K562 (cell line): ENCODE data around the gene LYSMD4. TPM values are rescaled to one million over a fixed set of nuclear protein-coding genes. Genes with fewer than 3 reads are reported as not detected.

Experiments
- BRCA1 ChIP-seq, 2 experiments: fragments of 450-650 bp in 1 of 2; sonication (generic) in 1 of 2; formaldehyde crosslinking in 1 of 2; IDR thresholded peaks; 2 replicates each; pipeline versions ENCODE4 v1.5.0 to v1.6.1; 2017 to 2020; ENCODE audit warnings: mild to moderate bottlenecking in 1 of 2, missing genetic modification reagents in 1 of 2
- CBX3 ChIP-seq, 2 experiments: IDR thresholded peaks; 1 replicate in 1 of 2; 2 replicates in 1 of 2; pipeline ENCODE4 v1.6.1; 2012; ENCODE audit warnings: inconsistent platforms in 2 of 2, low read length in 2 of 2, borderline replicate concordance in 1 of 2, control low read depth in 1 of 2
- CXXC5 ChIP-seq: fragments of 250-450 bp; sonication (Bioruptor Pico); IDR thresholded peaks from 2 replicates; pipeline ENCODE4 v1.8.0; 2022; ENCODE audit warnings: inconsistent platforms, mild to moderate bottlenecking, moderate library complexity
- ETV1 ChIP-seq: fragments of 450-650 bp; conservative IDR thresholded peaks from 2 replicates; pipeline ENCODE4 v1.6.1; 2016; ENCODE audit warnings: missing genetic modification characterization, control low read depth, low read depth, missing compliant biosample characterization
- FUS ChIP-seq: fragments of 200-400 bp; formaldehyde crosslinking; optimal IDR thresholded peaks from 2 replicates; pipeline ENCODE3; 2017; ENCODE audit warnings: low read depth, low read length
- IRF2 ChIP-seq: sonication (generic); formaldehyde crosslinking; IDR thresholded peaks from 2 replicates; pipeline ENCODE4 v1.8.1; 2022; ENCODE audit warnings: mild to moderate bottlenecking, missing genetic modification reagents
- KAT2B ChIP-seq: IDR thresholded peaks from one replicate; pipeline ENCODE4 v1.6.1; 2012; ENCODE audit warnings: low read depth, mild to moderate bottlenecking, control low read depth, inconsistent platforms, low read length, moderate library complexity
- NFATC3 ChIP-seq: fragments of 450-650 bp; IDR thresholded peaks from 2 replicates; pipeline ENCODE4 v1.6.1; 2017; ENCODE audit warnings: mild to moderate bottlenecking
- NR2C2 ChIP-seq, 2 experiments: fragments of 200-800 bp in 1 of 2; sonication (Bioruptor generic) in 1 of 2; sonication (generic) in 1 of 2; formaldehyde crosslinking in 1 of 2; IDR thresholded peaks; 2 replicates each; pipeline versions ENCODE4 v1.6.1 to v1.8.0; 2016 to 2022; ENCODE audit warnings: mild to moderate bottlenecking in 1 of 2, missing compliant biosample characterization in 1 of 2, missing genetic modification characterization in 1 of 2, missing genetic modification reagents in 1 of 2
- POLR2B ChIP-seq: fragments of 450-650 bp; IDR thresholded peaks from 2 replicates; pipeline ENCODE4 v1.6.1; 2018; ENCODE audit warnings: low read depth; ENCODE audit not compliant: partially characterized antibody
- RBM25 ChIP-seq: fragments of 200-400 bp; formaldehyde crosslinking; IDR thresholded peaks from 2 replicates; pipeline ENCODE4 v1.6.1; 2018; ENCODE audit warnings: low read length, low read depth, moderate library complexity; ENCODE audit not compliant: severe bottlenecking
- SMARCA4 ChIP-seq: fragments of 450-650 bp; IDR thresholded peaks from 2 replicates; pipeline ENCODE4 v1.6.1; 2016
- SNRNP70 ChIP-seq: fragments of 200-400 bp; formaldehyde crosslinking; optimal IDR thresholded peaks from 2 replicates; pipeline ENCODE3; 2017; ENCODE audit warnings: low read depth, low read length
- TCF7L2 ChIP-seq: fragments of 150-350 bp; IDR thresholded peaks from 2 replicates; pipeline ENCODE4 v1.6.1; 2016; ENCODE audit warnings: low read depth, mild to moderate bottlenecking, low read length, moderate library complexity
- ZNF146 ChIP-seq: IDR thresholded peaks from one replicate; pipeline ENCODE4 v1.6.1; 2018; ENCODE audit warnings: missing compliant biosample characterization; ENCODE audit not compliant: unreplicated experiment
- ZNF175 ChIP-seq: fragments of 200-800 bp; sonication (Bioruptor generic); IDR thresholded peaks from 2 replicates; pipeline ENCODE4 v1.6.1; 2016; ENCODE audit warnings: low read depth, mild to moderate bottlenecking, missing genetic modification characterization, missing compliant biosample characterization
- ZNF79 ChIP-seq: fragments of 250-450 bp; sonication (Bioruptor Pico); IDR thresholded peaks from 2 replicates; pipeline ENCODE4 v1.4.0; 2020; ENCODE audit warnings: low read depth, mild to moderate bottlenecking, moderate library complexity
- polyA plus RNA-seq, 8 experiments: library from polyadenylated mRNA; depleted of rRNA in 4 of 8; stranded (reverse) in 5 of 8; unstranded in 3 of 8; fragments of >200 nt; fragmentation: Nextera tagmentation in 2 of 8; fragmentation: Illumina TruSeq in 1 of 8; extraction: Ambion mirVana in 2 of 8; extraction: Trizol in 1 of 8; gene quantifications; 2 replicates each; pipeline versions ENCODE4 v1.2.1 to v1.2.3, GENCODE V29; 2011 to 2014; ENCODE audit warnings: inconsistent platforms in 1 of 8, missing spikeins in 1 of 8
- total RNA-seq, 7 experiments: library from RNA; depleted of rRNA in 6 of 7; stranded (reverse); fragments of >200 nt in 6 of 7; fragmentation: Illumina TruSeq in 2 of 7; extraction: Trizol in 2 of 7; gene quantifications; 2 replicates each; pipeline versions ENCODE4 v1.2.1 to v1.2.3, GENCODE V29; 2011 to 2021; ENCODE audit warnings: low replicate concordance in 1 of 7
- TF ChIP-seq, protein P1 (sequence below): fragments of 250-450 bp; sonication (Bioruptor Pico); IDR thresholded peaks from 2 replicates; pipeline ENCODE4 v1.4.0; 2020; ENCODE audit warnings: mild to moderate bottlenecking, moderate library complexity

Gene LYSMD4
- total and polyA plus RNA-seq, 9 of the 15 experiments (the other 6 are each of a cell fraction or from before 2014, with no cell fraction given) = 0.46 to 3.1 (median 2.0) TPM

DNA sequence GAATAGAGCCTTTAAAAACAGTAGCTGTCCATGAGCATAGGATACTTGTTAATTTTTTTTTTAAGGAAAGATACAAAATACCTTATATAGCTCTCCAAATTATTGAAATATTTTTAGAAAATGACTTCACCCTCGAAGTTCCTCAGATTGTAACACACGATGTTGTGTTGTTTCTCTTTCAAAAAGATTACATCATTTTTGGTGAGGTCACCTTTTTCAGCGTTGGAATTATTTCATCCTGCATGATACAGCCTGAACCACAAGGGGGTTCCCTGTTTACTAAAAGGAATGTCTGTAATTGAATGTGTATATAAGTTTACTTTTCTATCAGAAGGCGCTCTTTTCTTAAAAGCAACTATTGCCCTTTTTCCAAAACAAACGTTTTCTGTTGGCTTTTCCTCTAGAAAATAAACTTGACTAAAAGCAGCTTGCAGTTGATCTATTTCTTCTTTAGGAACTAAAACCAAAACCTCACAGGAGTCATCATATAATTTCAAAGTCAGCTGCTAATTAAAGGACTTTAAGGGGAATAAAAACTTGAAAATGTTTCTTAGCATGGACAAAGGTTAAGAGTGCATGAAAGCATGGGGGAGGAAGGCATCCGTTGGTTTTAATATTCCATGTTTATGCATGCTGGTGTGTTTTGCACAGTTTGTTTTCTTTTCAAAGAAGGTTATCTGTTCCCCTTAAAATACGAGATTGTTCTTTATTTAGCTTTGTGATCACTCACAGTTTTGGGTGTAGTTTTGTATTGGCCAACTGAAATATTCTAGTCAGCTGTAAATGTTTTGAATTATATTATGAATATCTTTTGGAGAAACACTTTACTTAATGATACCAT lies 29.4 kb downstream of the LYSMD4 start (continued):
- no peak for TF ChIP-seq NR2C2 (CRISPR knock-in tag; IDR thresholded peaks at IDR 0.05)
- peak; percentile 29; the same call in 1 of the 2 replicates for TF ChIP-seq NR2C2 (tag; IDR thresholded peaks at IDR 0.05)
- TF ChIP-seq POLR2B = no peak
- no peak for TF ChIP-seq CBX3 (IDR thresholded peaks at IDR 0.05; ENCODE audit: borderline replicate concordance in 1 of 2, low read length in 2 of 2)
- no peak for TF ChIP-seq SNRNP70
- no peak for TF ChIP-seq BRCA1 (IDR thresholded peaks at IDR 0.05)
- no peak for TF ChIP-seq BRCA1 (CRISPR knock-in tag; IDR thresholded peaks at IDR 0.05)
- no peak for TF ChIP-seq FUS
- TF ChIP-seq SMARCA4 = peak; percentile 56; the same call in 1 of the 2 replicates
- no peak for TF ChIP-seq ZNF146 (CRISPR knock-in tag)
- TF ChIP-seq, protein P1, sequence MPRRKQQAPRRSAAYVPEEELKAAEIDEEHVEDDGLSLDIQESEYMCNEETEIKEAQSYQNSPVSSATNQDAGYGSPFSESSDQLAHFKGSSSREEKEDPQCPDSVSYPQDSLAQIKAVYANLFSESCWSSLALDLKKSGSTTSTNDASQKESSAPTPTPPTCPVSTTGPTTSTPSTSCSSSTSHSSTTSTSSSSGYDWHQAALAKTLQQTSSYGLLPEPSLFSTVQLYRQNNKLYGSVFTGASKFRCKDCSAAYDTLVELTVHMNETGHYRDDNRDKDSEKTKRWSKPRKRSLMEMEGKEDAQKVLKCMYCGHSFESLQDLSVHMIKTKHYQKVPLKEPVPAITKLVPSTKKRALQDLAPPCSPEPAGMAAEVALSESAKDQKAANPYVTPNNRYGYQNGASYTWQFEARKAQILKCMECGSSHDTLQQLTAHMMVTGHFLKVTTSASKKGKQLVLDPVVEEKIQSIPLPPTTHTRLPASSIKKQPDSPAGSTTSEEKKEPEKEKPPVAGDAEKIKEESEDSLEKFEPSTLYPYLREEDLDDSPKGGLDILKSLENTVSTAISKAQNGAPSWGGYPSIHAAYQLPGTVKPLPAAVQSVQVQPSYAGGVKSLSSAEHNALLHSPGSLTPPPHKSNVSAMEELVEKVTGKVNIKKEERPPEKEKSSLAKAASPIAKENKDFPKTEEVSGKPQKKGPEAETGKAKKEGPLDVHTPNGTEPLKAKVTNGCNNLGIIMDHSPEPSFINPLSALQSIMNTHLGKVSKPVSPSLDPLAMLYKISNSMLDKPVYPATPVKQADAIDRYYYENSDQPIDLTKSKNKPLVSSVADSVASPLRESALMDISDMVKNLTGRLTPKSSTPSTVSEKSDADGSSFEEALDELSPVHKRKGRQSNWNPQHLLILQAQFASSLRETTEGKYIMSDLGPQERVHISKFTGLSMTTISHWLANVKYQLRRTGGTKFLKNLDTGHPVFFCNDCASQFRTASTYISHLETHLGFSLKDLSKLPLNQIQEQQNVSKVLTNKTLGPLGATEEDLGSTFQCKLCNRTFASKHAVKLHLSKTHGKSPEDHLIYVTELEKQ = no peak
- TF ChIP-seq RBM25 = no peak
- no peak for TF ChIP-seq ETV1
- 0 out of 2 replicates have a peak, but pooled peaks have one; percentile 17 for TF ChIP-seq CXXC5
- TF ChIP-seq NFATC3 = no peak; the same call in 1 of the 2 replicates
- no peak for TF ChIP-seq KAT2B
- TF ChIP-seq ZNF79 (CRISPR knock-in tag) = no peak
- no peak for TF ChIP-seq IRF2 (CRISPR knock-in tag)
- peak; percentile 29; the same call in 1 of the 2 replicates for TF ChIP-seq ZNF175 (CRISPR knock-in tag)
- no peak for TF ChIP-seq TCF7L2
